DLD1 (cell line): ENCODE data around the gene SLC25A47.
"Not testable (repeated sequence)": the region's sequence is repeated elsewhere in the genome, so short reads cannot be mapped to it uniquely, and the experiment has no call there.

Experiments used
- in situ Hi-C: cut with HindIII; loops from 2 replicates; pipeline ENCODE4 v1.10.0; 2017; ENCODE audit warnings: low sequenced_read_pairs

Gene SLC25A47

GRCh38 chr14:100342826-100343225 is 19.7 kb downstream of the SLC25A47 start:
- in situ Hi-C loops, result not testable (repeated sequence)

- in situ Hi-C loops, result not testable (repeated sequence)
Observed at GRCh38 chr14:100344657-100345056, 21.5 kb downstream of the SLC25A47 start.

GRCh38 chr14:100345711-100346110 is 22.6 kb downstream of the SLC25A47 start:
- in situ Hi-C loops, result no loop called here

GRCh38 chr14:100346306-100347091 is 23.4 kb downstream of the SLC25A47 start:
- in situ Hi-C loops, result no loop called here

- in situ Hi-C loops, result no loop called here
Observed at GRCh38 chr14:100348253-100348729, 25.2 kb downstream of the SLC25A47 start.

- in situ Hi-C loops, result no loop called here
Observed at GRCh38 chr14:100348784-100349685, 25.9 kb downstream of the SLC25A47 start.

GRCh38 chr14:100350276-100350926 is 27.3 kb downstream of the SLC25A47 start:
- in situ Hi-C loops, result no loop called here

GRCh38 chr14:100350986-100351385 is 27.8 kb downstream of the SLC25A47 start:
- in situ Hi-C loops, result no loop called here

GRCh38 chr14:100358396-100358795 is 35.3 kb downstream of the SLC25A47 start:
- in situ Hi-C loops, result no loop called here

GRCh38 chr14:100359111-100359510 is 36.0 kb downstream of the SLC25A47 start:
- in situ Hi-C loops, result no loop called here

- in situ Hi-C loops, result no loop called here
Observed at GRCh38 chr14:100359881-100360280, 36.7 kb downstream of the SLC25A47 start.

GRCh38 chr14:100361626-100362025 is 38.5 kb downstream of the SLC25A47 start:
- in situ Hi-C loops, result no loop called here

GRCh38 chr14:100362311-100362927 is 39.3 kb downstream of the SLC25A47 start:
- in situ Hi-C loops, result no loop called here

- in situ Hi-C loops, result no loop called here
Observed at GRCh38 chr14:100363053-100363452, 39.9 kb downstream of the SLC25A47 start.

- in situ Hi-C loops, result no loop called here
Observed at GRCh38 chr14:100364403-100364802, 41.3 kb downstream of the SLC25A47 start.

- in situ Hi-C loops, result no loop called here
Observed at GRCh38 chr14:100365741-100366140, 42.6 kb downstream of the SLC25A47 start.

GRCh38 chr14:100369019-100369418 is 45.9 kb downstream of the SLC25A47 start:
- in situ Hi-C loops, result no loop called here

- in situ Hi-C loops, result no loop called here
Observed at GRCh38 chr14:100370003-100370402, 46.9 kb downstream of the SLC25A47 start.

- in situ Hi-C loops, result no loop called here
Observed at GRCh38 chr14:100371773-100372172, 48.6 kb downstream of the SLC25A47 start.

GRCh38 chr14:100372357-100373048 is 49.4 kb downstream of the SLC25A47 start:
- in situ Hi-C loops, result no loop called here
